Measurements from ENCODE around the gene CDKAL1.
"Not testable (repeated sequence)": the region's sequence is repeated elsewhere in the genome, so short reads cannot be mapped to it uniquely, and the experiment has no call there.

Gene CDKAL1

GRCh38 chr6:21085643-21086042, 551.4 kb downstream of the CDKAL1 start:
- DNase-seq = no peak

DNA sequence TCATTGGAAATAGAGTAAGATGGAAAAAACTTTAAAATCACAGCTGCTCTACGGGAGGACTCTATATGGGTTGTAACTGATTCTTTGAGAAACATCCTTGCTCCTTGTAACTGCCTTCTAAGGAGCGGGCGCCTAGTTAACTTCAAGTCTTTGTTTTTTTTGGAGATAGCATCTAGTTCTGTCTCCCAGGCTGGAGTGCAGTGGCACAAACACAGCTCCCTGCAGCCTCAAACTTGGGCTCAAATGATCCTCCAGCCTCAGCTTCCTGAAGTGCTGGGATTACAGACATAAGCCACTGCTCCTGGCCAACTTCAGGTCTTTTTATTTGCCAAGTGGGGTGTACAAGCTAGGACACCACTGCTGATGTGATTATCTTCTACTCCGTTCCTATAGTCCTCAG, 552.9 kb downstream of the CDKAL1 start:
- no peak for DNase-seq

- DNase-seq = no peak
These were observed 557.2 kb downstream of the CDKAL1 start for GRCh38 chr6:21091411-21091810.

- not testable (repeated sequence) for DNase-seq
These were observed 558.0 kb downstream of the CDKAL1 start for GRCh38 chr6:21092231-21092772.

GRCh38 chr6:21095462-21095861, 561.2 kb downstream of the CDKAL1 start:
- DNase-seq = no peak

DNA sequence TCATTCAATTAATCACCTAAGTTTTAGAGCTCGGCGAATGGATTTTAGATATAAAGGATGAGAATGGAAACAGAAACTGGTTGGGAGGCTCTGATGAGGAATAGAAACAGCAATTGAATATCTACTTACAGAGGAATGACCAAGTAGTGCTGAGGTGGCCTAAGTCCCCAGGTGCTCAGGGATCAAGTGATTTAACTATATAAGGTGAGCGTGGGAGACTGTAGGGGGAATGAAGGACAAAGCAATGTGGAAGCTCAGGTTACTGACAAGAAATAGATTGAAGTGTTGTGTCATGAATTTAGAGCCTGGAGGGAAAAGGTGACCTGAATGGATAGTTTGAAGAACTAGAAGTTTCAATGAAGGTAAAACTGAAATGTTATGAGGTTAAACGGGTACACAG, 563.9 kb downstream of the CDKAL1 start:
- no peak for DNase-seq

DNA sequence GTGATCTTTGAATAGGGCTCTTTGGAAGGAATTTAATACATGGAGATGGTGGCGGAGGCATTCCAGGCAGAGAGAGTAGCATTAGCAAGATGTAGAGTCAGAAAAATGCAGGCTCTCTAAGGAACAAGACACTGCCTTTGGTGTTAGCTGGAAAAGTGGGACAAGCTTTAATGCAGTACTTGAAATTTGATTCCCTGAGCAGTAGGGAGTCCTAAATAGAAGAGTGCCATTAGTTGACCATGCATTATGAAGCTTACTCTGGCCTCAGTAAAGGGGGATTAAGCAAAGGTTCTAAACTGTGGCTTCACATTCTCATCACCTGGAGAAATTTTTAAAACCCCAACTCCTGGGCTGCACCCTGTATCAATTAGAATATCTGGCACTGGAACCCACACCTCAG, 564.5 kb downstream of the CDKAL1 start:
- DNase-seq = no peak

DNA sequence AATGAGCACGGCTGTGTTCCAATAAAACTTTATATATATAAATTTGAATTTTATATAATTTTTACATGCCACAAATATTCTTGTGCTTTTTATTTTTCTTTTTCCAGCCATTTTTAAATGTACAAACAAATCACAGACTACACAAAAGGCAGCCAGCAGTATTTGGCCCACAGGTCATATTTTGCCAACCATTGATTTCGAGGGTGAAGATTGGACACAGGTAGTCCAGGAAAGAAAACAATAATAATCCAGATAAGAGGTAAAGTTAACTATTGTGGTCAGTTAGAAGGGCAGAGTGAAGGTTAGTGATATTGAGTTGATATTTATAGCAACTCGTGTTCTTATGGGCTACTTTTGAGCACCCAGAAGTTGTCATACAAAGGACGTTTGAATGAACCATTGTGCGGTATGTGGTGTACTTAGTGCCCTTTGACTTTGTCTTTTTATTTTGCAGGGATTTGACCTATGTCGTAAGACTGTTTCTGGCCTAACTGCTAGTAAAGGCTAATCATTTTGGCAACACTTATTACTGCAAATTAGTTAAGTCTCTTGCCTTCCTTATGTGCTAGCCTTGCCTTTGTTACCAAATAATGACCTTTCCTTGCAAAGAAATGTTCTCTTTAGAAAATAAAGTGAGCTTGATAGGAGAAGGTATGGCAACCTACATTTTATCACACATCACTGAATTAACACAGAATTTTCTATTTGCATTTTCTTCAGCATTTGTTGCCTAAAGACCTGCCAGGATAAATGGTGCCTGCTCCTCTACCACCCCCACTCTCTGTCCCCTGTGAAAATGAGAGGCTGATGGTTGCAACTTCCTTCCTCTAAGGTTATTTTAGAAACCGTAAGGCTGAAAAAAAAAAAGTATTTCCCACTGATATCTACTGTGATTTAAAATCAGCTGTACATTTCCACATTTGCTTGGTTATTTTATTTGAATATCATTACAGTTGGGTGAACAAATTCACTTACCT, 565.4 kb downstream of the CDKAL1 start:
- DNase-seq = no peak

DNA sequence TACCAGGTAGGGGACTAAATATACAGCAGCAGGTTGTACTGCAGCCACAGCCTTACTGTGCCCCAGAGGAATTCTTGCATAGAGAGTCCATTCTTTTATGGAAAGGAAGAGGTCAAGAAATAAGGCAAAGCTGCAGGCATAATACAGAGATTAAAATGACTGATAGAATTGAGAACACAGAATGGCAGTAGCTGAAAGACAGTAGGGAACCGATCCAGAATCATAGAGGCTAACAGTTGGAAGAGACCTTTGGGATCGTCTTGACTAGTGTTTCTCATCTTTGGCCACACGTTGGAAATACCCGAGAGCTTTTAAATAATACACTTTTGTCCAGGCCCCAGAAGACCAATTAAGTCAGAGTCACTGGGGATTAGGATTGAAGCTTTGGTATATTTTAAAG, 566.7 kb downstream of the CDKAL1 start:
- no peak for DNase-seq

DNA sequence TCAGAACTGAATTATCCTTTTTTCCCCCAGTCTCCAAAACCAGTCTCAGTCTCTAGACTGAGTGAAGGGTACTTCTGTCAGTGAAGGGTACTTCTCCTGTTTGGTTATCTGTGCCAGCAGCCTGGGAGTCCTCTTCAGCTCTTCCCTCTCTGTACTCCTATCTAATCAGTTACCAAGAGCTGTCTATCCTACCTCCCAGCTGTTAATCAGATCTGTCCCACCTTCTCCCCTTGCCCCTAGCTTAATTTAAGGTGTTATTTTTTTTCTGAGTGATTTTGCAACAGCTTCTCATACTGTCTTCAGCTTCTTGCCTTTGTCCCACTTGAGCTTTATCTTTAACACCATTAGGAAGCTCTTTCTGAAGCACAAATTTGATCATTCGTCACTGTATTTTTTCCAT, 567.4 kb downstream of the CDKAL1 start:
- DNase-seq = no peak

DNA sequence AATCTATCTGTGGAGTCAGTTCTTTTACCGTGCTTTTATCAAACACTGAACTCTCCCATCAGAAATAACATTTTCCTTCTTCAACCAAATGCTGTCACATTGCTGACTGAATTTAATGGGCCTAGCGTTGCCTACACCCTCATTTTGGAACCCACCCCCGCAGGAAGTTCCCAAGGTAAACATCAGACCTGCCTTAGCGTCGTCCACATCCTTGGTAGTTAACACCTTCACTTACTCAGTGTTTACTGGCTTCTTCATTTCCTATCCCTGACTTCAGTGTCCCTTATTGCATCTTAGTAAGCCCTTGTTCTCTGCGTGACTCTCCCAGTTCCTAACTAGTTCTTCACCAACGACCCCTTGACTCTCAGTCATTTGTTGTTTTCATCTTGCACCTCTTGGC, 567.9 kb downstream of the CDKAL1 start:
- DNase-seq = no peak

DNA sequence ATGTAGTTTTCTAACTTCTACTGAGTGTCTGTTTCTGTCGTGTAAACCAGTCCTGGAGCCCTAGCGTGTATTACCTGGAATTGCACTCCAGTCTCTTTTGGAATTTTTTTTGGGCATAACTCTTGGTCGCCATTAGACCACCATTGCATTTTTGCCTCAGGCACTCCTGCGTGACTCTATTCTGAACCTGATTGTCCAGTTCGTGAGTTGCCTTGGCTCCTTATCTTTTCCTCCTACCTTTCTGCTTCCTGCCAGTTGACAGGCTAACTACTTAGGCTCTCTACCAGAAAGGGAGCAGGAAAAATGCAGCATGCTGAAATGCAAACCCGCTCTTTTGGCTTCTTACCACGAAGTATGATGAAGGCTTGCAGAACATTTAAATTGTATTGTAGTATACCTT, 568.4 kb downstream of the CDKAL1 start:
- no peak for DNase-seq

DNA sequence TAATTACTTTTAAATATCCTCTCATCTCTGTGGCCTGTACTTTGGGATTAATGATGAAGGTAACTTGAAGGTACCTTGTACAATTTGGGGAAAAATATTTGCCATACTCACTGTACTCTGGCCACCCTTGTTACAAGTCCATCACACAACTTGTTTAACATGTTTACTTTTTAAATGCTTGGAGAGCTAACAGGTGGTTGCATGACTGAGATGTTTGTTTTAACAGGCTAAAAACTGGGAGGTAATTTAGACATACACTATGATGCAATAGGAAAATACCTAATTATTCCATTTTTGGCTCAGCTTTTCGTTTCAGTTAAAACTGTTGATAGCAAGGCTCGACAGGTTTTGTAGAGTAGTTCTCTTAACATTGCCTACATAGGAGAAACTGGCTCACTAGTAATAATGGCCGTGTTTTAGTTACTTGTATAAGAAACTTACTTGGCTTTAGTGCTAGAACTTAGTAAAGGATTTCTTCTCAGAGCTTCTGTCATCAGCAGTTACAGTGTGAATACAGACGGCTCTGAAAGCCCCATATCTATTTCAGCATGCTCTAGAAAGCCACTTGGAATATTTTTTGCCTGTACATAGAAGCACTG, 569.5 kb downstream of the CDKAL1 start:
- DNase-seq = no peak

- no peak for DNase-seq
These were observed 570.0 kb downstream of the CDKAL1 start for GRCh38 chr6:21104288-21104687.

DNA sequence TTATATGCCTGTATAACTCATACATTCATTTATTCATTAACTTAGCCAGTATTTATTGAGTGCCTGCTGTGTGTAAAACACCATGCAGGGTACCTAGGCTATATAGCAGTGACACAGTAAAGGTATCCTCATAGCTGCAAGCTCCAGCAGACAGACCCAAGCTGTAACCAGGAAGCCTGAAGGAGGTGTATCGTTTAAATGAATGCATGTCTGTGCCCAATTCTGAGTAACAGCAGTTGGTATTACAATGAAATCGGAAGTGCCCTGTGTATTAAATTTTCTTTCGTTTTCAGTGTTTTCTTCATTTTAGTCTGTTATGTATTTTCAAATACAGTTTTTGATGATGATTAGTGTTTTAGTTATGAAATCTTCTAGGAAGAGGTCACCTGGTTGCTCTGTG, 573.5 kb downstream of the CDKAL1 start:
- no peak for DNase-seq

GRCh38 chr6:21109391-21110178, 575.3 kb downstream of the CDKAL1 start:
- no peak for DNase-seq

DNA sequence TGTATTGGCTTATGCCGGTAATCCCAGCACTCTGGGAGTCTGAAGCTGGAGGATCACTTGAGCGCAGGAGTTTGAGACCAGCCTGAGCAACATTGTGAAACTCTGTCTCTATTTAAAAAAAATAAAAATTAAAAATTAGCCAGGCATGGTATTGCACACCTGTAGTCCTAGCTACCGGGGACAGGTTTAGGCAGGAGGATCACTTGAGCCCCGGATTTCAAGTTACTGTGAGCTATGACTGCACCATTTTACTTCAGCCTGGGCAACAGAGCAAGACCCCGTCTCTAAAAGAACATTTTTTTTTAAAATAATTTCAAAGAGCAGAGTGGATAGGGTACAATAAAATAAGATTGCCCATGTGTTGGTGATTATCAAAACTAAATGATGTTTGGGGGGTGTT, 576.4 kb downstream of the CDKAL1 start:
- no peak for DNase-seq

DNA sequence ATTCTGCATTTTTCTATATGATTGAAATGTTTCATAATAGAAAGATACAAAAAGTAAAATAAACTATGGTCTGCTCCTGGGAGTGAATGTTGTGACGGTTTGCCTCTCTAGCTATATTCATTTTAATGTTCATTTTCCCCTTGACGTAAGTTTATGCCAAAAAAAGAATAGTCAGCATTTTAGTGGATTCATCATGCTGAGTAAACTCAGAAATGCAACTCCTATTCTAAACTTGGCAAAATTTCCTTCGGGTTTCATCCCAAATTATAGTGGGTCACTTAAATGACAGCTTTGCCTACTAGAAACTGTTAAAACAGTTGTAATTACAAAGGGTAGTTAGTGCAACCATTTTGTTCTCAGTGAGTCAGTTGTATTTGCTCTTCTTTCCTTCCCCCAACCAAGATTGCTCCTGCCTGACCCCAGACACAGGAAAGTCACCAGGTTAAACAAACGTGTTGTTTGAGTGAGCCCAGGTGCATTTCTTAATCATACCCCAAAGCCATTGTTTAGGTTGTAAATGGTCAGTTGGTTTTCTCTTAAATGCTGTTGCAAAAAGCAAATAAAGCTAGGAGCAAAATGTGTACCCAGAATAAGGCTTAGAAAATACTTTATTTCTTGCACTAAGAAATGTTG, 577.0 kb downstream of the CDKAL1 start:
- DNase-seq = no peak

GRCh38 chr6:21115111-21115510, 580.9 kb downstream of the CDKAL1 start:
- DNase-seq = no peak

DNA sequence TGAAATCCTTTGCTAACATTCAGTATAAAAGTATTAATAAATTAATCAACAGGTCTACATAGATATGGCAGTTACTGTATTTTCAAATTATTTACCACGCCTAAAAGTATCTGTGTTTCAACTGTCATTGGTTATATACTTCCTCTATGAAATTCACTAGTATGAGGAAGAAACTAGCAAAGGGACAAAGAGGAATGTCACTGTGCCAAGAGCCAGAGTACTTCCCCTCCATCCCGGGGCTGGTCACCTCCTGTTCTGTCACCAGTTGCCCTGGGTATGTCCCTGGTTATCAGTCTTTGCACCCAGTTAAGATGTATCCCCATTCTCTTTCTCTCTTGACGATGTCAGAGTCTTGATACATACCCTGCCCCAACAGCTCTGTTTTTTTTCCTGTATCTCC, 582.5 kb downstream of the CDKAL1 start:
- no peak for DNase-seq

DNA sequence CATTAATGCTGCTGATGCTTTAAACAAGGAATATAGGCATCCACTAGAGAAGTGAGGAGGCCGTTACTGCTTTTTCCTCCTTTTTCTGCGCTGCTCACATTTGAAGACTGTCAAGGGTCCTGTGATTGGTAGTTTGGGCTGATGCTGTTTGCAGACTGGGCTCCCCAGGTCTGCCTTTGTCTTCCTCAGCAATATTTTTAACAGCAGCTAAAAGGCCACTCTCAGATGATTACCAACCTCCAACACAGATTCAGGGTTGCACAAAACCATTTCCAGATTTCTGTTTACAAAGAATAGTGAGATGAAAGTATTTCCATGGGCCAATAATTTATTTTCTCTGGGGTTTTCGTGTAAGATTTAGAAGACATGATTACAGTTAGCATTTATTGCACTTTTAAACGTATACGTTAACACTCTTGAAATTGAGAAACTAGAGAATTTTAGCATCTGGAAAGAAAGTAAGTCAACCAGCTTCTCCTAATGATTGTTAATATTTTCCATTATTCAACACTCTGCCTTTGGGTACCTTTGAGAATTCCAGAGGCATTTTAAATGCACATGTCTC, 584.0 kb downstream of the CDKAL1 start:
- no peak for DNase-seq

- no peak for DNase-seq
These were observed 587.4 kb downstream of the CDKAL1 start for GRCh38 chr6:21121636-21122136.

Measured in activated T-cell treated with anti-CD3 and anti-CD28 coated beads, Interleukin-2, amount 50 U/mL, for 48 hours (primary cell).